CD14-positive monocyte (primary cell): ENCODE data around the gene ULK2. TPM values are rescaled to one million over a fixed set of nuclear protein-coding genes. Genes with fewer than 3 reads are reported as not detected.

Experiments
- DNase-seq, 3 donors: peaks; one replicate each; pipeline ENCODE4 v3.0.0-alpha.2; 2011 to 2022
- H2AFZ ChIP-seq: 2 replicates; pipeline ENCODE4 v1.6.0; 2012; ENCODE audit warnings: mild to moderate bottlenecking, low read depth, low read length, inconsistent platforms; ENCODE audit not compliant: insufficient read depth, poor library complexity, severe bottlenecking
- H3K27ac ChIP-seq, 2 donors: 1 replicate in 1 of 2; 2 replicates in 1 of 2; pipeline ENCODE4 v1.5.1; 2012 to 2013; ENCODE audit warnings: low read length in 2 of 2, control low read depth in 1 of 2, inconsistent platforms in 1 of 2, low read depth in 1 of 2, mild to moderate bottlenecking in 1 of 2
- H3K27me3 ChIP-seq, 2 donors: one replicate each; pipeline versions ENCODE4 v1.6.0 to v1.6.1; 2011 to 2013; ENCODE audit warnings: low read length in 2 of 2; ENCODE audit not compliant: control insufficient read depth in 2 of 2, insufficient read depth in 2 of 2
- H3K36me3 ChIP-seq, 2 donors: replicated peaks in 1 of 2; 1 replicate in 1 of 2; 2 replicates in 1 of 2; pipeline versions ENCODE4 v1.5.1 to v1.6.1; 2012 to 2013; ENCODE audit warnings: low read length in 2 of 2, control low read depth in 1 of 2, inconsistent platforms in 1 of 2, mild to moderate bottlenecking in 1 of 2; ENCODE audit not compliant: insufficient read depth in 2 of 2, control insufficient read depth in 1 of 2
- H3K4me1 ChIP-seq, 2 donors: 1 replicate in 1 of 2; 2 replicates in 1 of 2; pipeline versions ENCODE4 v1.5.1 to v1.6.1; 2012 to 2013; ENCODE audit warnings: low read length in 2 of 2, control low read depth in 1 of 2, inconsistent platforms in 1 of 2, mild to moderate bottlenecking in 1 of 2, moderate library complexity in 1 of 2; ENCODE audit not compliant: insufficient read depth in 2 of 2, control insufficient read depth in 1 of 2
- H3K4me2 ChIP-seq: replicated peaks from 2 replicates; pipeline ENCODE3; 2012; ENCODE audit warnings: low read length, moderate library complexity, mild to moderate bottlenecking; ENCODE audit not compliant: poor library complexity, severe bottlenecking; ENCODE audit errors: extremely low read depth
- H3K4me3 ChIP-seq, 3 experiments: fragments of 200-600 bp in 1 of 3; sonication (generic) in 1 of 3; replicated peaks in 1 of 3; 1 replicate in 2 of 3; 2 replicates in 1 of 3; pipeline ENCODE4 v1.5.1; 2011 to 2013; ENCODE audit warnings: low read length in 3 of 3, mild to moderate bottlenecking in 3 of 3, control low read depth in 2 of 3, low read depth in 2 of 3, inconsistent platforms in 1 of 3, moderate library complexity in 1 of 3
- H3K79me2 ChIP-seq: 2 replicates; pipeline ENCODE4 v1.6.0; 2012; ENCODE audit warnings: mild to moderate bottlenecking, control low read depth, inconsistent platforms, low read length, moderate library complexity; ENCODE audit not compliant: insufficient read depth
- H3K9ac ChIP-seq: 2 replicates; pipeline ENCODE4 v1.6.0; 2017; ENCODE audit warnings: low read length, mild to moderate bottlenecking; ENCODE audit not compliant: insufficient read depth, poor library complexity, severe bottlenecking
- H3K9me3 ChIP-seq, 2 donors: replicated peaks in 1 of 2; 1 replicate in 1 of 2; 2 replicates in 1 of 2; pipeline versions ENCODE4 v1.5.1 to v1.6.1; 2012 to 2013; ENCODE audit warnings: low read length in 2 of 2, control low read depth in 1 of 2; ENCODE audit not compliant: control insufficient read depth in 1 of 2, insufficient read depth in 1 of 2
- H4K20me1 ChIP-seq: 2 replicates; pipeline ENCODE4 v1.6.0; 2012; ENCODE audit warnings: mild to moderate bottlenecking, low read length, control low read depth, moderate library complexity; ENCODE audit not compliant: insufficient read depth
- H3K27ac Mint-ChIP-seq, 7 donors: one replicate each; pipeline ENCODE4 v1.8.0; 2020; ENCODE audit warnings: mild to moderate bottlenecking in 7 of 7, mixed read lengths in 7 of 7, moderate library complexity in 6 of 7, inconsistent platforms in 2 of 7
- H3K27me3 Mint-ChIP-seq, 3 donors: one replicate each; pipeline ENCODE4 v1.8.0; 2021 to 2022; ENCODE audit warnings: low read depth in 3 of 3, mild to moderate bottlenecking in 3 of 3, mixed read lengths in 3 of 3, moderate library complexity in 3 of 3, inconsistent platforms in 1 of 3
- H3K36me3 Mint-ChIP-seq, 2 donors: one replicate each; pipeline ENCODE4 v1.8.0; 2020; ENCODE audit warnings: mixed read lengths in 2 of 2, inconsistent platforms in 1 of 2, mild to moderate bottlenecking in 1 of 2
- H3K4me1 Mint-ChIP-seq: one replicate; pipeline ENCODE4 v1.8.0; 2020; ENCODE audit warnings: mild to moderate bottlenecking, mixed read lengths
- H3K4me3 Mint-ChIP-seq, 2 donors: one replicate each; pipeline ENCODE4 v1.8.0; 2020; ENCODE audit warnings: mild to moderate bottlenecking in 2 of 2, mixed read lengths in 2 of 2, moderate library complexity in 1 of 2
- H3K9me3 Mint-ChIP-seq, 7 donors: one replicate each; pipeline ENCODE4 v1.8.0; 2020 to 2022; ENCODE audit warnings: mixed read lengths in 7 of 7, mild to moderate bottlenecking in 6 of 7, moderate library complexity in 6 of 7, inconsistent platforms in 2 of 7
- CTCF ChIP-seq: fragments of 200-600 bp; IDR thresholded peaks from one replicate; pipeline ENCODE4 v1.8.0; 2022; ENCODE audit warnings: antibody characterized with exemption, mild to moderate bottlenecking
- WGBS: methylation state at CpG from one replicate; pipeline ENCODE4 v1.1.5; 2013; ENCODE audit warnings: missing lambda C conversion rate; ENCODE audit not compliant: insufficient coverage; 5-methylcytosine and 5-hydroxymethylcytosine counted together
- intact Hi-C, 2 donors: fragments of 100-400 bp; cut with micrococcal nuclease; formaldehyde crosslinking; loops; one replicate each; pipeline versions ENCODE4 v1.15.0 to v1.15.1; 2023
- polyA plus RNA-seq, 3 donors: library from polyadenylated mRNA; depleted of rRNA in 1 of 3; unstranded in 2 of 3; stranded (reverse) in 1 of 3; fragments of 300-500 nt in 2 of 3; fragments of >200 nt in 1 of 3; fragmentation: Illumina TruSeq in 2 of 3; gene quantifications; 1 replicate in 2 of 3; 2 replicates in 1 of 3; pipeline ENCODE4 v1.2.3, GENCODE V29; 2012 to 2021

Gene ULK2
- polyA plus RNA-seq, 3 donors: 8.5 to 27.2 (median 12.3) TPM

GRCh38 chr17:19730843-19731242 lies 136.9 kb downstream of the ULK2 start:
- H3K4me1 Mint-ChIP-seq: peaks cover 29% of the 10 kb centered on the region
- peak in 2 of 3 donors; percentile 20 to 22 for DNase-seq
- no peaks in the 10 kb centered on the region for H3K9me3 ChIP-seq
- H3K27me3 Mint-ChIP-seq: no peaks in the 10 kb centered on the region
- H3K9ac ChIP-seq: no peak overlapping the region
- H3K27me3 ChIP-seq: no peaks in the 10 kb centered on the region
- peak overlapping the region; percentile 29 to 76 (median 50) for H3K27ac Mint-ChIP-seq
- H3K4me2 ChIP-seq: no peak overlapping the region
- no peak overlapping the region for H3K4me3 ChIP-seq
- no peaks in the 10 kb centered on the region for H3K36me3 Mint-ChIP-seq
- H3K4me1 ChIP-seq: peaks cover 19 to 22% of the 10 kb centered on the region in 2 donors
- no peak overlapping the region for H3K27ac ChIP-seq
- no peaks in the 10 kb centered on the region for H3K79me2 ChIP-seq
- H2AFZ ChIP-seq: peak overlapping the region; percentile 65
- H3K9me3 Mint-ChIP-seq: peaks cover 0 to 2% (median 0%) of the 10 kb centered on the region in 7 donors
- H3K4me3 Mint-ChIP-seq: peak overlapping the region in 1 of 2 donors; percentile 64
- H4K20me1 ChIP-seq: no peaks in the 10 kb centered on the region
- H3K36me3 ChIP-seq: no peaks in the 10 kb centered on the region
- 31% methylated on average over 3 of the region's 4 CpGs for WGBS
- intact Hi-C loops: no loop called here
- TF ChIP-seq CTCF: no peak

GRCh38 chr17:19729900-19730299 lies 137.8 kb downstream of the ULK2 start:
- Histone ChIP-seq H3K27ac (no peak overlapping the region), H3K27me3 (no peaks in the 10 kb centered on the region), H3K9ac (no peak overlapping the region), H3K4me1 (peaks cover 29 to 31% of the 10 kb centered on the region in 2 donors), H3K79me2 (no peaks in the 10 kb centered on the region), H3K4me2 (no peak overlapping the region), H3K9me3 (no peaks in the 10 kb centered on the region), H4K20me1 (no peaks in the 10 kb centered on the region), H3K4me3 (no peak overlapping the region), H2AFZ (no peak overlapping the region), H3K36me3 (no peaks in the 10 kb centered on the region)
- Mint-ChIP-seq H3K36me3 (peaks cover 0 to 6% of the 10 kb centered on the region in 2 donors), H3K4me1 (peaks cover 38% of the 10 kb centered on the region), H3K4me3 (no peak overlapping the region), H3K9me3 (peaks cover 0 to 2% (median 0%) of the 10 kb centered on the region in 7 donors), H3K27me3 (no peaks in the 10 kb centered on the region), H3K27ac (no peak overlapping the region)
- TF ChIP-seq CTCF: no peak
- 100% methylated on average over 3 of the region's 6 CpGs for WGBS
- no peak for DNase-seq
- intact Hi-C loops: loop anchor here (5.0 to 10.0 kb wide), 2 partner anchors 32 to 85 kb away; partner anchors contain the start of gene ALDH3A2 (in 1 of the 2)
